HG02678 (cell line): Measurements from ENCODE around the gene IFIT3.

Experiments used
- ATAC-seq: cut with Tn5 transposase; IDR thresholded peaks from one replicate; pipeline ENCODE4 v1.9.1; 2021; ENCODE audit warnings: mild to moderate bottlenecking, moderate library complexity; ENCODE audit not compliant: unreplicated experiment

The IFIT3 gene

DNA sequence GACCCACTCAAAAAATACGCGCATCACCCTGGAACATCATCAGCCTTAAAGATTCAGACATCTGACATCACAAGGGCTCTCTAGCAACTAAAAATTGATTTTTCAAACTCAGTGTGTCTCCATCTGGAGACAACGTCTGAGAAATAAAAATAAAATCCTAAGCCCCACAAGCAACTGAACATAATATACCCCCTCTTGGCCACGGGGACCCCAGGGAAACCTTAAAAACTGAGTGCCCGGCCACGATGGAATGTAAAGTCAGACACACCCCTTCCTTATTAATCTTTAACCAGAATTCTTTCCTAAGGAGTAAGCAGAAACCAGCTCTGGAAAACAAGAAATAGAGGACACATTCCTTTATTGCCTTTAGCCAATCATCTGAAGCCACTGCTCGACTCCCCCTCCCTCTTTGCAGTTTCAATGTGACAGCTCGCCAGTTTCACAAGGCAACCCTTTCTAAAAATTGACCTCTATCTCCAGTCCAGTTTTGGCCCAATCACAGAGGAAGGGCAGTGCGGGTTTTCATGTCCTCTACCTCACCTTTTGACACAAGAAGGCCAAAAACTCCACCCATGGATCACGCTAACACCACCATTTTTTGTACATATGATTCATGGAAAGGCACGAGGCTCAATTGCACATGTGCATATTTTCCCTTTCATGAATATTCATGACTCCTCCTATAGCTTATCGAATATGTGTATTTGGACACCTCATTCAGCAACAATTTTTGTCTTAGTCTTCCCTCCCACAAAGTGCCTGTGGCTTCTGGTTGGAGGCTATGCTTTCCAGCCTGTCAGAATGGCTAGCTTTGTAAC lies 24.2 kb downstream of the IFIT3 start:
- ATAC-seq: peak; percentile 39

DNA sequence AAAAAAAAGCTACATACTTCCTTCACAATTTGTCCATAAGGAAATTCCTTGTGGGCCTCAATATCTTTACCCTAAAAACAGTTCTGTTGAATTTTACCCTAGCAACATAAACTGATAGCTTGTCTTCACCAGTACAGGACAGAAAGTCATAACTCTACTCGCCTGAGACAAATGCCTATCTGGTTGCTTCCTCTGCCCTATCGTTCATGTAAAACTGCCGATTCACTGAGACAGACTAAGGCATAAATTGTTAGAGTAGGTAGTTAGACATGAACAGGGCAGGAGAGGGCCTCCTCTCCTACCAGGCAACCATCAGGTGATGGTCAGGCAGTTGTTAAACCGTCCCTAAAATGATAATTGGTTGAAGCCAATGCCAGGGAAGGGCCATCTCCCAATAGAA lies 25.0 kb downstream of the IFIT3 start:
- no peak for ATAC-seq

GRCh38 chr10:89355394-89355931 lies 27.7 kb downstream of the IFIT3 start:
- ATAC-seq: no peak

DNA sequence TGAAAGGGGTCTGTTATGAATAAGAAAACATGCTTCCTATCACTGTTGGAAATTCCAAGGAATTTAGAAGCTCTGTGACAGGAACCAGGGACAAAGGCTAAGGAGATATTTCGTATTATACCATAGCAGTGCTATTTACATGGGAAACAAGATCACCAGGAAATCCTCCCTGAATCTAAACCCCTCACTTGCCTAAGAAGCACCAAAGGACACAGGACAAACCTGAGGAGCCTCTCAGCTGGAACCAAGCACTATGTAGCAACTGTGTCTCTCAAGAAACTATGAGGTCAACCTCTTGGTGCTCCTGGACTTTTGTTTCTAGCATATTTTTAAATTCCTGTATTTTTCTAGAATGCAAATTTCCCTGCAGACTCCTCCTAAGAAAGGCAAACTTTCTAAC lies 29.3 kb downstream of the IFIT3 start:
- no peak for ATAC-seq

DNA sequence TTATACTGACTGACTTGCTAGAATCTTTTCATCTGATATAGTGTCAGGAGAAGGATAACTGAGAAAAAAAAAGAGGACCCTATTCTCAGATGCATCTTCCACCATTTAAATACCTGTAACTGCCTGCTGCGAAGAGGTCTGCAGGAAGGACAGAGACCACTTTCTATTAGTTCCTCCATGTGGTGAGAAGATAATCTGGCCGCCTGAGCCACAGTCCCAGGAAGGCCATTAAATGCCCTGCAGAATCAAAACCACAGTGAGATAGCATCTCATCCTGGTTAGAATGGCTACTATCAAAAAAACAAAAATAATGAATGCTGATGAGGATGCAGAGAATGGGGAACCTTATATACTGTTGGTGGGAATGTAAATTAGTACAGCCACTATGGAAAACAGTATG lies 30.2 kb downstream of the IFIT3 start:
- no peak for ATAC-seq

DNA sequence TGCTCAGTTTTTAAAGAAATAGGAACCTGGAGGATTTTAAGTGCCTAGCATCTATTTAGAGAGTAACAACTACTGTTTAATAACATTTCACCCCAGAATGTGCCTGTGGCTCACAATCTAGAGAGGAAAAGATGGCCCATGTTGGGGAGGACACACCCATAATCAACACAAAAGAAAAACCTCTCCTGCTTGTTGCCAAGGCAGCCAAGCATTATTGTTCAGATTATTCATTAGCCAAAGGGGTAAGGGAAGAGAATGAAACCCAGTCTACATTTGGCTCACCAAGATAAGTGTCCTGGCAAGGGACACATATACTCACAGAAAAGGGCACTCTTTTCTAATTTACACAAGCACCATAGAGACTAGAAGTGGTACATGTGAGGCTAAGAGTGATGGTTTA lies 32.4 kb downstream of the IFIT3 start:
- ATAC-seq: no peak

DNA sequence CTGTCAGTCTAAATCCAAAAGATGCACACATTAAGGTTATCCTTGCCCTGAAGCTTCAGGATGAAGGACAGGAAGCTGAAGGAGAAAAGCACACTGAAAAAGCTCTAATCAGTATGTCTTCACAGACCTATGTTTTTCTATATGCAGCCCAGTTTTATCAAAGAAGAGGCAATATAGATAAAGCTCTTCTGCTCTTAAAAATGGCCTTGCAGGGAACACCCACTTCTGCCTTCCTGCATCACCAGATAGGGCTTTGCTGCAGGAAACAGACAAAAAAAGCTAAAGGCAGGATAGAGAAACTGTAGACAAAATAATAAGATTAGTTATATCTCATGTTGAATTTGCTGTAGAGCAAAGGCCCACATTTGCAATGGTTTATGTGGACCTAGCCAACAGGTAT lies 35.1 kb downstream of the IFIT3 start:
- no peak for ATAC-seq

DNA sequence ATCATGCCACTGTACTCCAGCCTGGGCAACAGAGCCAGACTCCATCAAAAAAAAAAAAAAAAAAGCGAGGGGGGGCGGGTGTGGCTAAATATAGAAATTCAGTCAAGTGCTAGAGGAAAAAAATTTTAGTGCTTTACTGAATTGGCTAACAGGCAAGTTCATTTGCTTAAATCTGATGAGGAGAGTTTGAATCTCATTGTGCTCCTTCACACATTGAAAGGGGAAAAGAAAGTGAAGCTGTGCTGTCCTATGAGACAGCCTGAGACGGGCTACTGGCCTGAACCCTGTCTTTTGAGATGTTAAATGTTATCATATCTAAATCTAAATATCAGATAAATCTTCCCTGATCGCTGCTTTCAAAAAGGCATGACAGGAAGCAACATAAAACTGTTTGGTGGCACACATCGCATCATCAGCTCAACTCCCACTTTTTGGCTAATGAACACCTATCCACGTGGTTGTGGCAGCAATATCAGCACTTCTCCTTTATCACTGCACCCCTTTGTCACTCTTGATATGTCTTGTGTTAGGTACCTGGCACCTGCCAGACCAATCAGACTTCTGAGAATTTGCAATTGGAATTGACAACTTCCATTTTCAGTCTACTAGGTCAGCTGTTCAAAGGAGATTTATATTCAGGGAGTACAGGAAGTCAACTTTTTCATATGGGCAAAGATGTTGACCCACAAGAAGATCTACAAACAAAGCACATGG lies 36.1 kb downstream of the IFIT3 start:
- peak; percentile 34 for ATAC-seq

DNA sequence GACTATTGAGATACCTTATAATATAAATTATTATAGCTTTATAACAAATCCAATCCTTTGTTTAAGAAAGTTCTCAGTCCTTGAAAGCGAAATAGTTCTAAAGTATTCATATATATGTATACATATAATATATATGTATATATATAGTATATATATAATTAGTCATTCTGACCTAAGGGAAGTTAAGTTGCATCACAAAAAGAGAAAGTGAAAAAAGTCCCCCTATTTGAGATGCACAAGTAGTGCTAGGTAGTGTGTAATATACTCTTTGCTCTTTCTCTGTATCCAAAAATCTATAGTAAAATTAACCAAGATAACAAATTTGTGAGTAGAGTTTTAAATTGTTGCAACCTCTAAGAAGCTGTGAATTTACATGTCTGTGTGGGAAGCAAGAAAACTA lies 36.7 kb downstream of the IFIT3 start:
- ATAC-seq: peak; percentile 40

DNA sequence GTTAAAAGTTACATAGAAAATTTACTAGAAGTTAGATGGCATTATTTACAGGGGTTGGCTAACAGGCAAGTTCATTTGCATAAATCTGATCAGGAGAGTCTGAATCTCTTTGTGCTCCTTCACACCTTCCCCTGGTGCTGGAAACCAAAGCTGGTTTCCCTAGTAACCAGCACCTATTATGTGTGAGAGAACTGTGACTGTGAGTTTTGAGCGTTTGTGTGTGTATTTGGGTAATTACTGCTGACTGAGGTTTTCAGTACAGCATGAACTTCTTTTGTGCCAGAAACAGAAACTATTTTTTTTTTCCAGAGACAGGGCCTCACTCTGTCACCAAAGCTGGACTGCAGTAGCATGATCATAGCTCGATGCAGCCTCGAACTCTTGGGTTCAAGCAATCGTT lies 39.7 kb downstream of the IFIT3 start:
- ATAC-seq: peak; percentile 69

DNA sequence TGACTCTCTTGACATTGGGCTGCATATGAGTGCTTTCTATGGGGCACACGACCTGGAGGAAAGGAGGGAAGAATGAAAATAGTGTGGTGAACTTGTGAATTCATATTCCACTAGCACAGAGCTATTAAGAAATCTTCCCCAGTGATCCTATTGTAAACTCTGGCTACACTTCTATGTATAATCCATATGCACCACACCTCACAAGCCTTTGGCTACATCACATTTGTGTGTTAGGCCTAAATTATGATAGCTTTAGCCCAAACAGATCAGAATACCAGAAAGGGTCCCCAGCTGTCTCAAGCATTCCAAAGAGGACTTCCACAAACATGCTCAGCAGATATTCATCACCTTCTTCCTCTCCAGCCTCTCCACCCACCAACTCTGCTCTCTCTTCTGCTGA lies 40.3 kb downstream of the IFIT3 start:
- ATAC-seq: no peak

DNA sequence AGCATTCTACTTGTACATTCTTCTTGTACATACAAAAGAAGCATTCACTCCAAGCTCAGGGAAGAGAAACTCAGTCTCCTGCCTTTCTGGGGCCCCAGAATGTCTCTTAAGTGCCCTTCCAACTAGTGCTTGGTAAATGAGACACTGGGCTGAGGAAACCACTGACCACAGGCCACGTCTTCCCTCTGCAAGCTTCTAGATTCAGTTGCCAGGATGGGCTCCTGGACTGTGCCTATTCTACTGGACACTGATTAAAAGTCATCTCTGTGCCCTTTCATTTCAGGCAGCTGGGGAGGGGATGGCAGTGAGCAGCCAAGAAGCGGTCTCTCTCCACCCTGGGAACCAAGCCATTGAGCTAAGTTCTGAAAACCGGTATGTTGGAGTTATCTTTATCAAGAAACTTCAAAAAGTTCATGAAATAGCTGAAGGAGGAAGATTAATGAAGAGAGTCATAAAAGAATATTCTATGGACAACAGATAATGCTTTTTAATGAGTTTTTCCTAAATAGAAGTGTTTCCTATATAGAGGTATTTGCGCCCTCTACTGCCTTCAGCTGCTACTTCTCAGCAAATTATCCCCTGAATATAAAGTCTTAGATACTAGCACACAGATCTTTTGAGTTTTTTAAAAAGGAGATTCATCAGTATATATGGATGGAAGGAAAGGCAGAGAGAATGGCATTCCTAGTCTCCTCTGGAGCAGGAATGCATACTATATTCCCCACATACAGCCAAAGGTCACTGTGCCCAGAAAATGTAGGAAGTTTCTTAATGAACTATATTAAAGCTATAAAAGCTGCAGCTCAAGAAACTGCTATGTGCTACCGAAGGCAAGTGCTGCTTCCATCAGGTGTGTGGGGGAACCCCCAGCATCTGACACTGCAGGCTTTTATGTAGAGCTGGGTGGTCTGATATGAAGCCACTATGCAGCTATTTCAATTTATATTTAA lies 41.6 kb downstream of the IFIT3 start:
- ATAC-seq: no peak

DNA sequence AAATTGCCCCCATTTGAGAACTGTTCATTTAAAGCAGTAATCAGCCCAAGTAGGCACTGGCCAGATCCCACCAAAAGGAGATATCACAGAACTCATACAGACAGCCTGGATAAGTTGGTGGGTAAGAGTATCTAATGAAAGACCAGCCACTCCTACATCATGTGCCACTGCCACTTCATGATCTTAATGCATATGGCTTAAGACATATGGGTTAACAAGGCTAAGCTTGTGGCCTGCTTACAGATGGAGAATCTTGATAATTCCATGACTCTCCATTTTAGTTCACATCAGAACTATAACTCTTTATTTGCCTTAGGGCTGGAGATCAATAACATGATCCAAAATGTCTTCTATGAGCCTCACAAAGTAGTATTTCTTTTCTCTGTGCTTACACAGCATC lies 43.3 kb downstream of the IFIT3 start:
- no peak for ATAC-seq

DNA sequence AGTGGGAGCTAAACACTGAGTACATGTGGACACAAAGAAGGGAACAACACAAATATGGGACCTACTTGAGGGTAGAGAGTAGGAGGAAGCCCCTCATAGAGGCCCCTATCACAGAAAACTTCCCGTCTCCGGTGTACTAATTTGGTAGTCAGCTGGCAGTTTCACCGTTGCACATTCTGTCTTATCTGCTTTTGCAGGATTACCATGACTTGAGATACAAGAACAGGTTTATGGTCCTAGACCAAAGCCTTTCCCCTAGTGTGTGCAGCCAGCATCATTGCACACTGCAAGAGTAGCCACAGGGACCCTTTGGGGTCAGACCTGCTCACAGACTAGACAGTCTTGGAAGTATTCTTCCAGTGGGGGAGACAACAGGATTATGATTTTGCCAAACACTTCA lies 44.2 kb downstream of the IFIT3 start:
- ATAC-seq: no peak

GRCh38 chr10:89373916-89374711 lies 46.3 kb downstream of the IFIT3 start:
- ATAC-seq: no peak

- no peak for ATAC-seq
Observed at GRCh38 chr10:89374713-89375141, 46.9 kb downstream of the IFIT3 start.

DNA sequence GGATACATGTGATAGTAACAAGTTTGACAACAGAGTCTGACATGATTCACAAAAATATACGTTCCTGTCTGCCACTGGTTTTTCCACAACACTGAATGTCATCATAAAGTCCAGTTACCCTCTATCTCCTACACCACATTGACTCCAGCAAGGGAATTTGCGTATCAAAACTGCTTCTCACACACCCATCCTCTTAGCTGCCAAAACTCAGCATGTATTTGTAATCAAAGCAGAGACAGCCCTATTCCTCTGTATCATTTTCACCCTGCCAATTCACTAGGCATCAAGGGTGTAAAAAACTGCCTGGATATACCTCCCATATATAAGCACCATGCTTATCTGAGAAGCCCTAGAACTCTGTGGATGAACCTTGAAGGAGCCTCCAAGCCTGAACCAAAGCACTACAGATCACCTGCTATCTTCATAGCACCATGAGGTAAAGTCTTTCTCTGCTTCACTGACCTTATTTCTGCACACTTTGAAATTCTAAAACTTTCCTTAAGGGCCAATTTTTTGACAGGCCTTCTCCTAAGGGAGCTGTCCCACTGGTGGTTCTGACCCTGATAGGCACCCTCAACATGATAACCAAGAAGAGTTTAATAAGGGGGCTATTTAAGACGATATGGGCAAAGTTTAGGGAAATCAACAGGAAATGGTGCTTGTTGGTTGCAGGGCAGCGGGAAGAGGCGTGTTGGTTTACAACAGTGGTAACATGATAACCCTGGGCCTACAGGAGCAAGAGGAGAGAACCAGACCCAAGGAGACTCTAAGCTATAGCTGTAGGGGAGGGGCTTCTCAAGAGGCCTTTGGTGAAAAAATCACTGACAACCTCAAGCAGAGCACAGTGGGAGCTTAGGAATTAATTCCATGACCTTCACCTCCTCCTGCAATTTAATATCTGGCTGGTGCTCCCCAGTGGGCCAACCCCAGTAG lies 50.2 kb downstream of the IFIT3 start, which contains the start of gene IFIT1B:
TSS of gene IFIT1B (plus strand) at position 352 of the 933 bp plus-strand sequence. CDS start at position 432, 80 bp downstream.
- no peak for ATAC-seq

GRCh38 chr10:89379103-89379502 lies 51.3 kb downstream of the IFIT3 start:
- ATAC-seq: no peak

DNA sequence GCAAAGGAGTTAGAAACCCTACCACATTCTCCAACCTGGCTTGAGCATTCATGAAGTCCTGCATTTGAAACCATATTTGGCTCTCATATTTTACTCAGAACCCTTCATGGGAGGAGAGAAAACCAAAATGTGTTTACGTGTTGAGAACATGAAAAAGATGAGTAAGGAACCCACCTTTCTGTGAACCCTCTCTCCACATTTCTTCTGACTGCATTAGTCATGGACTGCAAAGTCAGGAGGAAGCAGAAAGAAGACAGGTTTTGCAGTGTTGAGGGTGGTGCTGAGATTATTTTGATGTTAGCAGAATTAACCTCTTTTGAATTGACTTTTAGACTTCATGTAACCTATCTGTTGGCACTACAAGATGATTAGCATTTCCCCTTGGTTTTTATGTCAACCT lies 55.0 kb downstream of the IFIT3 start:
- no peak for ATAC-seq
